NCI-H510A treated with DMSO at 0.1 percent for 48 hours (cell line): ENCODE results near the gene IGSF5.

ENCODE experiments used
- DNase-seq: peaks from one replicate; lab custom pipeline; 2025; lab: John Stamatoyannopoulos, UW

The IGSF5 gene

DNA sequence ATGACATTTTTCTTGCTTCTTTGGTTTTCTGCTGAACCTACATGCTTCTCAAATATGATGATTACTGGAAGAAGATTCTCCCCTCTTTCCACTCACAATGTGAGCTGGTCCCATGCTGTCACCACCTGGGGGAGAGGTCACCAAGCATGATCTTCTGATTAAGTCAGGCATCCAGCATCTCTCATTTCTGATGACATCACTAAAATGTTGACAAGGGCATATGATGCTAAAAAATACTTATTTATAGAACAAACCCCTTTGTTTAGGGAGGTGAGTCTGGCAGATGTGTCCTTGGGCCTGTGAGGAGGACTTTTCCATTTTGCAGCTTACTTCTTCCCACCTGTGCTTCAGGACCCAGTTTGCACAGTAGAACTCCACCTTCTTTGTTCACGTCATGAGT lies 80.3 kb downstream of the IGSF5 start:
- DNase-seq: no peak

DNA sequence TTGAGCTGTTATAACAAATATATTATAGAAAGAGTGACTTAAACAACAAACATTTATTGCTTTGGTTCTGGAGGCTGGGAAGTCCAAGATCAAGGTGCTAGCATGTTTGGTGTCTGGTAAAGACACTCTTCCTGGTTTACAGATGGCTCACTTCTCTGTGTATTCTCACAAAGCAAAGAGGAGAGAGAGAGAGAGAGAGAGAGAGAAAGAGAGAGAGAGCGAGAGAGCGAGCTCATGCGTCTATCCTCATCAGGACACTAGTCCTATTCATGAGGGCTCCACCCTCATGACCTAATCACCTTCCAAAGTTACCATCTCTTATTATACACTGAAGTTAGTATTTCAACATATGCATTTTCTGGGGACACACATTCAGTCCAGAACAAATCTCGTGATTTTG lies 89.6 kb downstream of the IGSF5 start:
- no peak for DNase-seq

DNA sequence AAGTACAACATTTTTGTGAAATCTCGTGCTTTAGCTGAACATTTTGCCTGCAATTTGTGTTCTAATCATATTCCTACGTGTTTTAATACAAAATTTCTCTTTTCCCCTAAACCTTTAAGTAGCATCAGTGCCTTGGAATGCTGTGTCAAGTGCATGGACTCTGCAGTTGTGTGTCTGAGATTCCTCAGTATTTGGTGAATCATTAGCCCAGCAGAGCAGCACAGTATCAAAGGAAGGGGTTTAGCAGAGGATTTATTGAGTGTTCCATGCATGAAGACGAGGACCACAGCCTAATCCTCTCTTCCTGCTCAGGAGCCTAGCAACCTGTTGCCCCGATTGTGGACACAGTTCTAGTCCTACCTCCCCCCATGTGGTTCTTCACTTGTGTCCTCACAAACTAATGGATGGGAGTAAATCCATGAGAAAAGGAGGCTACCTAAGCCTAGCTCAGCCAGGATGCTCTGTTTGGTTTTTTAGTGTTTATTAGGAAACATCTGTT lies 92.9 kb downstream of the IGSF5 start:
- DNase-seq: no peak

DNA sequence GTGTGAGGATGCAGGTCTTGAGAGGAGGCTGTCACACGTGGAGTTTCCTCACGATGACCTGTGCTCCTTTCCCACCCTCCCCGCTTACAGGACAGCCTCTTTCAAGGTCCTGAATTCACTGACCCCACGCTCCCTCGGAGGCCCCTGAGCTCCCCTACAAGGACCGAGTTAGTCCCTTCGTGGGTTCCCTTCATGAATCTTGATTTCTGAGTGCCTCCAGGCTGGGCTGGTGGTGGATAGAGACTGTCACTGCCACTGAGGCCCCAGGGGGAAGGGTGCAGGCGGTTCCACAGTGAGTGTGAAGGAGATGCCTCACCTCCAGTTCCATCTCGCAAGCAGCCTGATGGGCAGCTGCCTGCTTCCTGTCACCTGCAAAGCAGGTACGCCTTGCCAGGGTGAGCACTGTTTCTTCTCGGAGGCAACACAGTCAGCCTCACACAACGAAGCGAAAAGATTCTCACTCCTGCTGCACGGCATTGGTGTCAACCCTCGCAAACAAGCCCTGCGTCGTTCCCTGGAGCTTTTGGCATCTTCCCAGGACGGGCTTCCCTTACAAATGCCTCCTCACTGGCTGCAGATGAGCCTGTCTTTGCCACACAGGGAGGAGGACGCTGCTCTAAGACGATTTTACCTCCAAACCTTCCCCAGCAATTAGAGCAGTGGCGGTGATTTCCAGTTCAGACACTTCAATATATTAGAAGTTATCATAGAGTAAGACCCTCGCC lies 95.6 kb downstream of the IGSF5 start:
- DNase-seq: no peak

DNA sequence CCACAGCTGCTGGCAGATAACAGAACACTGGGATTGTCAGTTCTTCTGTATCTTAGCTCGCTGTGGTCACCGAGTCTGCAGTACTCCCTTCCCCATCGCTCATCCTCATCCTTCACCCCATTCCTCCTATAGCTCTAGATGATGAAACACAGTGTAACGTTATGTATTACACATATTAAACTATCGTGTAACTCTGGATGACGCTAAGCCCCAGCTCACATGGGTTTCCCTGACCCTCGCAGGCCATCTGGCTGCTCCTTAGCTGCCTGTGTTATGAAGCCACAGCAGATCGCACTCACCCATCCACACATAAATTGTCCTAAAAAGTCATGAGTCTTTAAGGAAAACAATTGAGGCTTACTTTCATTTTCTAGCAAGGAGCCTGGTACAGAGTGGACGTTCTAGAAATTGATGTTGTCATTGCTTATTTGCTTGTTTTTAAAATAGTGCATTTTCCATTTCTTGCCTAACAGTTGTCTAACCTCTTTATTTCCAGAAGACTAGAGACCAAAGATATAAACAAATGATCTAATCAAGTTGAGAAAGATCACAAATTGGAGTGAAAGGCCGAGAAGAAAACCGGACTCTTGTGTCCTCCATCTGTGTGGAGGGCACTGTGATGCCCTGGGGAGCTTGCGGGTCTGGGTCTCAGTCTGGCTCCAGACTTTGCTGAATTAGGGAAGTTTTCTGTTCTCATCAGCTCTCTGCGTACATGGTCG lies 97.9 kb downstream of the IGSF5 start:
- no peak for DNase-seq

DNA sequence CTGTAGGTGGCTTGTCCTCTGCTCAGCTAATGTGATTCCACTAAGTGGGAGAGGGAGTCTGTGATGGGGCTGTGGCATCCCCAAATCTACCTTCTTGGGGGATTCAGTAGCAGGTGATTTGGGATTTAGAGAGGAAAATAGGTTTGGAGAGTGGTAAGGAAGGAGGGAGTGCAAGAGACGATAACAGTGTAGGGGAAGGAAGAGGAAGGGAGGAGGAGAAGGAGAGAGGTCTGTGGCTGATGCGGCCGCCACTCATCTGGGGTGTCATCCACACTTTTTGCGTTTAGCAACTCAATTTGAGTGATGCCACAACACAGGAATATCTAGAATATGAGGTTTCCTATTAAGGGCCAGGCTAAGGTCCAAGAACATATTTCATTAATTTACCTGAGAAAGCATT lies 98.5 kb downstream of the IGSF5 start:
- no peak for DNase-seq

DNA sequence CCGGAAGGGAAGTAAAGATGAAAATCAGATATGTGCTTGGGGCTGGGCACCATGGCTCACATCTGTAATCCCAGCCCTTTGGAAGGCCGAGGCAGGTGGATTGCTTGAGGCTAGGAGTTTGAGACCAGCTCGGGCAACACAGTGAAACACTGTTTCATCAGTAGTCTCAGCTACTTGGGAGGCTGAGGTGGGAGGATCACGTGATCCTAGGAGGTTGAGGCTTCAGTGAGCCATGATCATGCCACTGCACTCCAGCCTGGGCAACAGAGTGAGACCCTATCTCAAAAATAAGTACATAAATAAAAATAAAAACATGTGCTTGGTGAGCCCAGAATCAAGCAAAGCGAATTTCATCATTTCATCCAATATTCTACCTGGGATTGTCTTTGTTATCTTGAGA lies 98.9 kb downstream of the IGSF5 start:
- DNase-seq: no peak

DNA sequence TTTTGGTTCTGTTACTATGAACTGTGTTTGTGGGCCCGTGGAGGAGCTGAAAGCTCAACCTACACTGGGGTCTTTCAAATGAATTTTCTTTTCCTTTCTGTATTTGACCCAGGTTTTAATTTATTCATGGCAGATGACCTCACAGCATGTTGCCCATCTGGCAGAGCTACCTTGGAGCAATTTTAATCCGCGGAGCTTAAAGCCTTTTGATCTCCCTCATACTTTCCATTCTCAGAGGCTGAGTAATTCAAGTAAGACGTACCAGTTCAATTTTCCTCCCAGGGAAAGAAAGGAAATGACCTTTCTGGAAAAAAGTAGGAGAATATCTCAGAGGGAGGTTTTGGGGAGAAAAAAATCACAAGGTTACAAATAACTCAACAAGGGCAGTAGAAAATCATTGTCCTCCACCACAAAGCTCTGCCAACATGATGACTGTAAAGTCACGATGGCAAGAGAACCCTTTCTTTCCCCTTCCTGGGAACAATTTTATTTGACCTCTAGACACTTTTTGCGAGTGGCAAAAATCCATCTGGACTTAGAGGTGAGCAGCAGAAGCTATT lies 100.7 kb downstream of the IGSF5 start:
- no peak for DNase-seq

DNA sequence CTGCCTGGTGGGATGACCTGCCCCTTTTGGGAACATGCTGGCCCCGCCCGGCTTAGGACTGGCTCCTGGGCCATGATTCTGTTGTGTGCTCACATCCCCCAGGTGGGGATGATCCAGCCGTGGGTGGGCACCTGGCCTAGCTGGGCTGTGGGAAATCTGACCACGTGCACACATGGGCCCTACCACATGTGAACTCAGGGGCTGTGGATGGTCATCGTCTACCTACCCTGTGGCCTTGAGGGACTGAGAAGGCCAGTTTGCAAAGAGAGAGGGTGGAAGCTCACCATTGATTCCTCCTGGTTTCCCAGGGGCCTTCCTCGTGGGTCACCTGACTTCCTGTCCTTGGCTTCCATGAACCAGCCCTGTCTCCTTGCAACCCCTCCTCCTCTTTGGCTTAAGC lies 102.9 kb downstream of the IGSF5 start:
- no peak for DNase-seq

DNA sequence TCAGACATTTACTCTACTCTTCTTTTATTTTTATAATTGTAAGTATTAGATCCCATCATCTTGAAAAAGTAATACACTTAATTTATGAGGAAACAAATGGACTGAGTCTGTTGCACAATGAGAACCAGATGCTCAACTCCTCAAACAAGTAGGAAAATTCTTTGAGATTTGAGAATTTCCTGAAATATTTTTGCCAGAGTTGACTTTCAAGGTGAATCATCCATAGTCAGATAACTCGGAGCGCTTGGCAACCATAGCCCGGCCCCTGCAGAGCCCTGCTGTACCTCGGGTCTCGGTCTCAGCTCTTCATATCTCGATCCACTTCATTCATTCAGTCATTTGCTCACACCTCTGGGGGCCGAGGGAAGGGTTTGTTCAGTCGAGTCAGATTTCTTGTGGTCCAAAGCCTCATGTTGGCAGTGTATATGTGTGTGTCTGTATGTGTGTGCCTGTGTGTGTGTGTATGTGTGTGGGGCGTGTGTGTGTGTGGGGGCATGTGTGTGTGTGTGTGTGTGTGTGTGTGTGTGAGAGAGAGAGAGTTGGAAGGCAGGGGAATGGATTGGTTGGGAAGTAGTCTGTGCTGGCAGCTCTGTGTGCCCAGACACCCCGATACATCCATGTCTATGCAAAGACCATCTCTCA lies 104.2 kb downstream of the IGSF5 start:
- DNase-seq: no peak

DNA sequence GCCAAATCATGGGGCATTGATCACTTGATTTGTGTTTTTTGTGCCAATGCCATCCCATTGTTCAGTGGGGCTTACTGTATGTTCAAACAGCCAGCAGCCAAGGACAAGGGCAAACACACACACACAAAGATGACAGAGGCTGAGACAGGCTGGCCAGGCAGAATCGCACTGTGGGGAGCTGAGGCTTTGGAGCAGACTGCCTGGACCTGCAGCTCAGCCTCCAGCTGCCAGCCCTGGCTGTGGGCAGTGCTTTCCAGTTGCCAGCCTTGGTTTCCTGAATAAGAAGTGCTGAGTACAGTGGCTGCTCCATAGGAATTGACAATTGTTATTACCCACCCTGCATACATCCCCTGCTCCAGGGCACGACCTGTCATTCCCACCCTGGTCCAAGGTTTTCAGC lies 105.3 kb downstream of the IGSF5 start:
- DNase-seq: no peak

DNA sequence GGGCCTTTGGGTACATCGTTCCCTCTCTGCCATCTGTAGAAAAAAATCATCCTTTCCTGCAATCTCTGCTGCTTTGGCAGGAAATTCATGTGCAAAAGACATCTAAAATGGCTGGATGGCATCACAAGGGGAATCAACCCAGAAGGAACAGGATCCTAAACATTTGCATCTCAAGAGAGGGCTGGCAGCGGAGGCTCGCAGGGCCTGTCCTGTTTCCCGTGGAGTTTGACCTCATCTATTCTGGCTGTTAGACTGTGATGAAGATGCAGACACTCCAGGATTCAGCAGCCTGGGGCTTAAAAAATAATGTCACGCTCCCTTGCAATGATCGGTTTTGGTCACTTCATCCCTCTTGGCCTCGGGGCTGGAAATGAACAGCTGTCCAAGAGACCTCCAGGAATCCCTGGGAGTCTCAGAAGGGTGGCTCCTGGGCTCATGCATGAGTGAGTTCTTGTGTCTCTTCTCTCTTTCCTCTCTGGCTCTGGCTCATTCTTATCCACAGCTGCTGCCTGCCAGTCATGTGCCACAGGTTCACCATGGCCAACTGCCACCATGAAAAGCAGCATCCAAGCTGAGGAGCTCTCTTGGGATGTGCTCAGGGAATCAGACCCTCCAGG lies 106.1 kb downstream of the IGSF5 start:
- DNase-seq: no peak
